B cell (primary cell): Measurements from ENCODE around the gene KDELR1. TPM values are rescaled to one million over a fixed set of nuclear protein-coding genes. Genes with fewer than 3 reads are reported as not detected.

Experiments
- ATAC-seq: fragments of 200-7000 bp; cut with Tn5 transposase; one replicate; pipeline ENCODE4 v1.10.0; 2021; ENCODE audit warnings: low read depth, mild to moderate bottlenecking, moderate number of reproducible peaks, moderate library complexity
- CTCF ChIA-PET: fragments of 350-600 bp; sonication (Branson Sonifier 250); formaldehyde crosslinking; loops from one replicate; lab custom pipeline; 2021; ENCODE audit warnings: antibody characterized with exemption, inconsistent platforms; lab: Charles Lee
- POLR2A ChIA-PET: fragments of 350-600 bp; sonication (Branson Sonifier 250); formaldehyde crosslinking; loops from one replicate; lab custom pipeline; 2021; ENCODE audit warnings: antibody characterized with exemption; lab: Charles Lee
- DNase-seq: peaks from one replicate; pipeline ENCODE4 v3.0.0; 2013
- H2AFZ ChIP-seq: 2 replicates; pipeline ENCODE4 v1.6.1; 2012; ENCODE audit warnings: mild to moderate bottlenecking, low read depth, low read length; ENCODE audit not compliant: insufficient read depth, poor library complexity, severe bottlenecking
- H3K27ac ChIP-seq, 2 donors: 1 replicate in 1 of 2; 2 replicates in 1 of 2; pipeline ENCODE4 v1.5.1; 2012 to 2013; ENCODE audit warnings: low read length in 2 of 2, mild to moderate bottlenecking in 2 of 2, moderate library complexity in 1 of 2
- H3K27me3 ChIP-seq, 4 experiments: fragments of 200-600 bp in 1 of 4; sonication (generic) in 1 of 4; replicated peaks in 1 of 4; 1 replicate in 2 of 4; 2 replicates in 2 of 4; pipeline versions ENCODE4 v1.6.1 to v1.7.0; 2013 to 2016; ENCODE audit warnings: low read length in 3 of 4, mild to moderate bottlenecking in 2 of 4, mixed read lengths in 1 of 4, moderate library complexity in 1 of 4; ENCODE audit not compliant: insufficient read depth in 4 of 4, control insufficient read depth in 3 of 4; ENCODE audit errors: control extremely low read depth in 1 of 4
- H3K36me3 ChIP-seq, 2 experiments: replicated peaks in 1 of 2; 1 replicate in 1 of 2; 2 replicates in 1 of 2; pipeline versions ENCODE4 v1.6.1 to v1.7.1; 2013; ENCODE audit warnings: low read length in 1 of 2; ENCODE audit not compliant: insufficient read depth in 2 of 2, control insufficient read depth in 1 of 2; ENCODE audit errors: control extremely low read depth in 1 of 2, extremely low read depth in 1 of 2
- H3K4me1 ChIP-seq, 2 donors: fragments of 200-600 bp in 1 of 2; sonication (generic) in 1 of 2; 1 replicate in 1 of 2; 2 replicates in 1 of 2; pipeline versions ENCODE4 v1.5.1 to v1.6.1; 2013 to 2017; ENCODE audit warnings: low read length in 2 of 2; ENCODE audit not compliant: control insufficient read depth in 2 of 2, insufficient read depth in 2 of 2
- H3K4me2 ChIP-seq: replicated peaks from 2 replicates; pipeline ENCODE3; 2012; ENCODE audit warnings: mild to moderate bottlenecking, low read depth, low read length; ENCODE audit not compliant: poor library complexity, severe bottlenecking
- H3K4me3 ChIP-seq, 5 experiments: fragments of 200-600 bp in 1 of 5; sonication (generic) in 1 of 5; 1 replicate in 3 of 5; 2 replicates in 2 of 5; pipeline versions ENCODE4 v1.5.1 to v1.7.0; 2011 to 2016; ENCODE audit warnings: low read length in 4 of 5, mild to moderate bottlenecking in 4 of 5, low read depth in 2 of 5, control low read depth in 1 of 5, moderate library complexity in 1 of 5; ENCODE audit not compliant: insufficient read depth in 1 of 5; ENCODE audit errors: control extremely low read depth in 1 of 5, extremely low read depth in 1 of 5
- H3K79me2 ChIP-seq: fragments of 200-600 bp; sonication (generic); one replicate; pipeline ENCODE4 v1.6.0; 2016; ENCODE audit warnings: low read length; ENCODE audit not compliant: control insufficient read depth, insufficient read depth
- H3K9ac ChIP-seq: fragments of 200-600 bp; sonication (generic); 2 replicates; pipeline ENCODE4 v1.6.1; 2017; ENCODE audit warnings: mild to moderate bottlenecking, low read length, moderate library complexity
- H3K9me3 ChIP-seq, 3 donors: one replicate each; pipeline versions ENCODE4 v1.6.1 to v1.7.1; 2013; ENCODE audit warnings: low read length in 2 of 3; ENCODE audit not compliant: control insufficient read depth in 2 of 3, insufficient read depth in 1 of 3; ENCODE audit errors: control extremely low read depth in 1 of 3
- H4K20me1 ChIP-seq: 2 replicates; pipeline ENCODE4 v1.6.0; 2012; ENCODE audit warnings: mild to moderate bottlenecking, low read length; ENCODE audit not compliant: insufficient read depth, control insufficient read depth, poor library complexity, severe bottlenecking
- H3K27ac Mint-ChIP-seq: one replicate; pipeline ENCODE4 v1.8.0; 2021; ENCODE audit warnings: mixed read lengths
- H3K27me3 Mint-ChIP-seq: one replicate; pipeline ENCODE4 v1.8.0; 2021; ENCODE audit warnings: mixed read lengths
- H3K4me1 Mint-ChIP-seq: one replicate; pipeline ENCODE4 v1.8.0; 2021; ENCODE audit warnings: mixed read lengths
- H3K4me3 Mint-ChIP-seq: one replicate; pipeline ENCODE4 v1.8.0; 2021; ENCODE audit warnings: mixed read lengths
- H3K9me3 Mint-ChIP-seq: one replicate; pipeline ENCODE4 v1.8.0; 2022; ENCODE audit warnings: mixed read lengths; ENCODE audit not compliant: insufficient read depth
- CTCF ChIP-seq: fragments of 200-600 bp; IDR thresholded peaks from one replicate; pipeline ENCODE4 v1.8.0; 2022; ENCODE audit warnings: antibody characterized with exemption, mild to moderate bottlenecking
- EZH2 ChIP-seq: IDR thresholded peaks from 2 replicates; pipeline ENCODE4 v1.6.1; 2012; ENCODE audit warnings: borderline replicate concordance, low read depth, mild to moderate bottlenecking, moderate library complexity, low read length; ENCODE audit not compliant: insufficient read depth, poor library complexity, severe bottlenecking
- WGBS: methylation state at CpG from one replicate; pipeline ENCODE4 v1.1.5; 2013; ENCODE audit warnings: missing lambda C conversion rate; ENCODE audit not compliant: insufficient coverage; 5-methylcytosine and 5-hydroxymethylcytosine counted together
- intact Hi-C: fragments of 100-400 bp; cut with micrococcal nuclease; formaldehyde crosslinking; loops from one replicate; pipeline ENCODE4 v1.10.0; 2022
- polyA plus RNA-seq: library from polyadenylated mRNA; depleted of rRNA; stranded (reverse); fragments of >200 nt; gene quantifications from 2 replicates; pipeline ENCODE4 v1.2.3, GENCODE V29; 2012
- total RNA-seq, 2 donors: library from RNA; stranded (reverse); fragments of 120-200 nt in 1 of 2; gene quantifications; 1 replicate in 1 of 2; 2 replicates in 1 of 2; pipeline versions ENCODE4 v1.2.3 to v1.2.4, GENCODE V29; 2013 to 2022

Gene KDELR1
- total and polyA plus RNA-seq, 2 donors (not counting 1 experiment from before 2014, with no cell fraction given), result 33.3 to 62.7 TPM

GRCh38 chr19:48368936-48369335, 22.4 kb downstream of the KDELR1 start:
- H3K4me3 Mint-ChIP-seq, result no peak overlapping the region
- Histone ChIP-seq H3K79me2 (no peaks in the 10 kb centered on the region), H3K27me3 (no peaks in the 10 kb centered on the region), H3K9me3 (no peaks in the 10 kb centered on the region), H3K36me3 (no peaks in the 10 kb centered on the region), H4K20me1 (no peaks in the 10 kb centered on the region), H3K4me2 (no peak overlapping the region), H2AFZ (no peak overlapping the region), H3K4me1 (peaks cover 5 to 8% of the 10 kb centered on the region in 2 donors), H3K9ac (no peak overlapping the region), H3K4me3 (no peak overlapping the region), H3K27ac (no peak overlapping the region)
- intact Hi-C loops, result no loop called here
- no peaks in the 10 kb centered on the region for H3K9me3 Mint-ChIP-seq
- POLR2A ChIA-PET, result no interaction called here
- H3K4me1 Mint-ChIP-seq, result peaks cover 10% of the 10 kb centered on the region
- CTCF ChIA-PET, result interaction anchor here (1.8 kb wide), 1 partner anchor 22 kb away, joined by 6 read pairs; the partner anchor contains the start of gene KDELR1
- H3K27ac Mint-ChIP-seq, result no peak overlapping the region
- WGBS, result 100% methylated on average over 2 of the region's 14 CpGs
- ATAC-seq (no peak), DNase-seq (no peak)
- H3K27me3 Mint-ChIP-seq, result peaks cover 4% of the 10 kb centered on the region
- no peak for TF ChIP-seq CTCF
- no peak for TF ChIP-seq EZH2

- Histone ChIP-seq H3K27ac (no peak overlapping the region), H3K79me2 (no peaks in the 10 kb centered on the region), H3K36me3 (no peaks in the 10 kb centered on the region), H3K4me3 (no peak overlapping the region), H3K9me3 (no peaks in the 10 kb centered on the region), H2AFZ (no peak overlapping the region), H3K4me2 (no peak overlapping the region), H3K27me3 (no peaks in the 10 kb centered on the region), H4K20me1 (no peaks in the 10 kb centered on the region), H3K4me1 (peaks cover 5 to 17% of the 10 kb centered on the region in 2 donors), H3K9ac (no peak overlapping the region)
- intact Hi-C loops, result no loop called here
- ChIA-PET CTCF (interaction anchor here (1.8 kb wide), 1 partner anchor 23 kb away, joined by 6 read pairs; the partner anchor contains the start of gene KDELR1), POLR2A (no interaction called here)
- Mint-ChIP-seq H3K4me3 (no peak overlapping the region), H3K27ac (no peak overlapping the region), H3K4me1 (peaks cover 13% of the 10 kb centered on the region), H3K27me3 (no peaks in the 10 kb centered on the region), H3K9me3 (no peaks in the 10 kb centered on the region)
- WGBS, result 96% methylated on average over 3 of the region's 5 CpGs
- TF ChIP-seq CTCF (no peak), EZH2 (no peak)
- DNase-seq (no peak), ATAC-seq (no peak)
These were observed 23.5 kb downstream of the KDELR1 start for GRCh38 chr19:48367855-48368254.
